ENCODE results near the gene GPR171. TPM values are rescaled to one million over a fixed set of nuclear protein-coding genes. Genes with fewer than 3 reads are reported as not detected.
A peak's percentile ranks its signal among the peaks of the same experiment; 100 is the strongest.

The GPR171 gene
- total RNA-seq, 1 experiment from 2014 or later, result 0.17 TPM

GRCh38 chr3:151213881-151214280 lies 10.9 kb upstream of the GPR171 start:
- H3K9me3 Mint-ChIP-seq, result no peaks in the 10 kb centered on the region
- CTCF ChIA-PET, result interaction anchor here (0.8 kb wide), 1 partner anchor 58 kb away, joined by 3 read pairs; no protein-coding TSS in a partner anchor
- TF ChIP-seq GABPB1 (CRISPR knock-in tag; IDR thresholded peaks at IDR 0.05) (no peak), E2F5 (CRISPR knock-in tag; IDR thresholded peaks at IDR 0.05) (no peak), NFATC4 (CRISPR knock-in tag; IDR thresholded peaks at IDR 0.05) (no peak), ZSCAN18 (CRISPR knock-in tag; IDR thresholded peaks at IDR 0.05) (no peak), ZNF121 (CRISPR knock-in tag; IDR thresholded peaks at IDR 0.05) (no peak), E2F4 (CRISPR knock-in tag; IDR thresholded peaks at IDR 0.05; ENCODE audit: borderline replicate concordance, low read depth) (no peak), SMAD4 (CRISPR knock-in tag; IDR thresholded peaks at IDR 0.05) (no peak), MLX (CRISPR knock-in tag; IDR thresholded peaks at IDR 0.05) (no peak), ZNF281 (CRISPR knock-in tag; IDR thresholded peaks at IDR 0.05) (no peak), IRF2 (CRISPR knock-in tag; IDR thresholded peaks at IDR 0.05; ENCODE audit: borderline replicate concordance, low read depth) (no peak), USF1 (CRISPR knock-in tag; IDR thresholded peaks at IDR 0.05) (no peak), ZBTB21 (CRISPR knock-in tag; IDR thresholded peaks at IDR 0.05; ENCODE audit: borderline replicate concordance) (no peak), ATF3 (CRISPR knock-in tag; conservative IDR thresholded peaks at IDR 0.05) (no peak), TP53 (CRISPR knock-in tag; IDR thresholded peaks at IDR 0.05) (no peak), ZNF423 (CRISPR knock-in tag; IDR thresholded peaks at IDR 0.05) (no peak), ZNF425 (CRISPR knock-in tag; conservative IDR thresholded peaks at IDR 0.05) (no peak), E2F1 (CRISPR knock-in tag; IDR thresholded peaks at IDR 0.05) (no peak)
- DNase-seq (ENCODE audit: low spot score), result no peak
- H3K27me3 Mint-ChIP-seq (ENCODE audit: low read depth), result no peaks in the 10 kb centered on the region
- ATAC-seq, result no peak
- H3K36me3 Mint-ChIP-seq, result no peaks in the 10 kb centered on the region
- POLR2A ChIA-PET, result no interaction called here
- peaks cover 26% of the 10 kb centered on the region for H3K4me1 Mint-ChIP-seq
- no peak overlapping the region for H3K4me3 Mint-ChIP-seq
- H3K27ac Mint-ChIP-seq, result peak overlapping the region; percentile 46
